Small intestine (tissue), 7 donors: ENCODE results near the gene MAN2A2. TPM values are rescaled to one million over a fixed set of nuclear protein-coding genes. Genes with fewer than 3 reads are reported as not detected.

ENCODE experiments used
- DNase-seq, 2 donors: peaks; one replicate each; pipeline versions ENCODE4 v3.0.0 to v3.0.0-alpha.2; 2013
- FAIRE-seq: peaks from 2 replicates; lab custom pipeline; 2012; peaks lifted over from hg19 to GRCh38; lab: Jason Lieb, UNC
- H3K27ac ChIP-seq, 3 donors: one replicate each; pipeline ENCODE4 v1.5.1; 2013; ENCODE audit warnings: low read length in 2 of 3, mild to moderate bottlenecking in 2 of 3, control low read depth in 1 of 3, inconsistent platforms in 1 of 3, low read depth in 1 of 3, moderate library complexity in 1 of 3
- H3K27me3 ChIP-seq, 3 donors: one replicate each; pipeline ENCODE4 v1.6.1; 2013; ENCODE audit warnings: low read length in 3 of 3, inconsistent platforms in 1 of 3; ENCODE audit not compliant: control insufficient read depth in 3 of 3, insufficient read depth in 3 of 3
- H3K36me3 ChIP-seq, 3 donors: one replicate each; pipeline ENCODE4 v1.6.1; 2013; ENCODE audit warnings: low read length in 3 of 3, inconsistent platforms in 1 of 3, low read depth in 1 of 3, mild to moderate bottlenecking in 1 of 3, moderate library complexity in 1 of 3; ENCODE audit not compliant: control insufficient read depth in 3 of 3, insufficient read depth in 2 of 3
- H3K4me1 ChIP-seq, 3 donors: one replicate each; pipeline ENCODE4 v1.6.1; 2013; ENCODE audit warnings: low read length in 2 of 3, inconsistent platforms in 1 of 3, low read depth in 1 of 3, mild to moderate bottlenecking in 1 of 3, moderate library complexity in 1 of 3; ENCODE audit not compliant: control insufficient read depth in 3 of 3, insufficient read depth in 2 of 3
- H3K4me3 ChIP-seq, 3 donors: one replicate each; pipeline ENCODE4 v1.5.1; 2013; ENCODE audit warnings: low read length in 3 of 3, control low read depth in 1 of 3, inconsistent platforms in 1 of 3, low read depth in 1 of 3, mild to moderate bottlenecking in 1 of 3, moderate library complexity in 1 of 3
- H3K9me3 ChIP-seq, 2 donors: one replicate each; pipeline ENCODE4 v1.6.1; 2013; ENCODE audit warnings: low read depth in 1 of 2, low read length in 1 of 2; ENCODE audit not compliant: control insufficient read depth in 2 of 2, insufficient read depth in 1 of 2
- WGBS, 3 donors: extraction: QIAGEN DNeasy Blood & Tissue Kit; methylation state at CpG; one replicate each; pipeline ENCODE4 v1.1.7; 2013; 5-methylcytosine and 5-hydroxymethylcytosine counted together
- polyA plus RNA-seq, 4 donors: library from polyadenylated mRNA; stranded (reverse) in 3 of 4; unstranded in 1 of 4; fragments of 200-250 nt in 3 of 4; fragments of 120-200 nt in 1 of 4; gene quantifications; one replicate each; pipeline versions ENCODE4 v1.2.1 to v1.2.3, GENCODE V29; 2013
- donor health status: healthy with polysubstance abuse.
- donor health status: control.
- donor health status: control.
- donor health status: Bipolar disorder and iron deficiency.
- donor health status: healthy.

Gene MAN2A2
- polyA plus RNA-seq, 4 donors: 15.1 to 35.1 (median 22.7) TPM

- no peak overlapping the region for H3K27ac ChIP-seq
- FAIRE-seq (no peak), DNase-seq (peak in 1 of 2 donors; percentile 17)
- H3K9me3 ChIP-seq: no peaks in the 10 kb centered on the region
- H3K4me3 ChIP-seq: peak overlapping the region in 2 of 3 donors; percentile 56 to 69
- H3K36me3 ChIP-seq: peaks cover 0 to 47% (median 3%) of the 10 kb centered on the region in 3 donors
- peaks cover 3 to 13% (median 3%) of the 10 kb centered on the region in 3 donors for H3K4me1 ChIP-seq
- WGBS, 3 donors: 68 to 83% (median 70%) methylated on average over 6 of the region's 6 CpGs
- no peaks in the 10 kb centered on the region for H3K27me3 ChIP-seq
Observed at GRCh38 chr15:90957791-90958190, 54.7 kb downstream of the MAN2A2 start.

GRCh38 chr15:90959028-90959595 is 56.0 kb downstream of the MAN2A2 start:
- DNase-seq (no peak), FAIRE-seq (no peak)
- peaks cover 0 to 37% (median 0%) of the 10 kb centered on the region in 3 donors for H3K36me3 ChIP-seq
- H3K27ac ChIP-seq: no peak overlapping the region
- no peaks in the 10 kb centered on the region for H3K27me3 ChIP-seq
- no peak overlapping the region for H3K4me3 ChIP-seq
- 84 to 85% (median 85%) methylated on average over 8 of the region's 8 CpGs for WGBS, 3 donors
- no peaks in the 10 kb centered on the region for H3K9me3 ChIP-seq
- H3K4me1 ChIP-seq: peaks cover 3 to 13% (median 3%) of the 10 kb centered on the region in 3 donors

- DNase-seq: no peak
- H3K36me3 ChIP-seq: peaks cover 0 to 41% (median 2%) of the 10 kb centered on the region in 3 donors
- peaks cover 3 to 13% (median 3%) of the 10 kb centered on the region in 3 donors for H3K4me1 ChIP-seq
- FAIRE-seq: no peak
- H3K9me3 ChIP-seq: no peaks in the 10 kb centered on the region
- WGBS, 3 donors: 85 to 97% (median 88%) methylated on average over 5 of the region's 5 CpGs
- H3K27me3 ChIP-seq: no peaks in the 10 kb centered on the region
- H3K4me3 ChIP-seq: no peak overlapping the region
- no peak overlapping the region for H3K27ac ChIP-seq
Observed at GRCh38 chr15:90959894-90960293, 56.8 kb downstream of the MAN2A2 start.

- H3K4me1 ChIP-seq: peaks cover 2 to 9% (median 3%) of the 10 kb centered on the region in 3 donors
- H3K27ac ChIP-seq: no peak overlapping the region
- 89 to 92% (median 89%) methylated on average over 20 of the region's 20 CpGs for WGBS, 3 donors
Observed at GRCh38 chr15:90960298-90961091, 57.4 kb downstream of the MAN2A2 start.

GRCh38 chr15:90962021-90962420 is 58.9 kb downstream of the MAN2A2 start:
- FAIRE-seq (no peak), DNase-seq (no peak)
- Histone ChIP-seq H3K27me3 (no peaks in the 10 kb centered on the region), H3K36me3 (peaks cover 1 to 48% (median 3%) of the 10 kb centered on the region in 3 donors), H3K27ac (no peak overlapping the region), H3K4me1 (peaks cover 0 to 3% (median 0%) of the 10 kb centered on the region in 3 donors), H3K4me3 (no peak overlapping the region), H3K9me3 (no peaks in the 10 kb centered on the region)
- 78 to 86% (median 80%) methylated on average over 4 of the region's 4 CpGs for WGBS, 3 donors

More at GRCh38 chr15:90960298-90961091, 57.4 kb downstream of the MAN2A2 start:
- FAIRE-seq (no peak), DNase-seq (no peak)
- Histone ChIP-seq H3K36me3 (peaks cover 0 to 41% (median 3%) of the 10 kb centered on the region in 3 donors), H3K4me3 (no peak overlapping the region), H3K9me3 (no peaks in the 10 kb centered on the region), H3K27me3 (no peaks in the 10 kb centered on the region)

- H3K36me3 ChIP-seq: peaks cover 2 to 41% (median 7%) of the 10 kb centered on the region in 3 donors
- no peak for FAIRE-seq
- H3K4me3 ChIP-seq: no peak overlapping the region
- H3K27ac ChIP-seq: no peak overlapping the region
- WGBS, 3 donors: 92 to 95% (median 94%) methylated on average over 9 of the region's 9 CpGs
- H3K27me3 ChIP-seq: no peaks in the 10 kb centered on the region
- no peaks in the 10 kb centered on the region for H3K4me1 ChIP-seq
- DNase-seq: no peak
- H3K9me3 ChIP-seq: no peaks in the 10 kb centered on the region
Observed at GRCh38 chr15:90966262-90966661, 63.2 kb downstream of the MAN2A2 start.

GRCh38 chr15:90967206-90967605 is 64.1 kb downstream of the MAN2A2 start:
- Histone ChIP-seq H3K4me1 (no peaks in the 10 kb centered on the region), H3K4me3 (no peak overlapping the region), H3K27ac (no peak overlapping the region), H3K9me3 (no peaks in the 10 kb centered on the region), H3K27me3 (no peaks in the 10 kb centered on the region), H3K36me3 (peaks cover 2 to 37% (median 7%) of the 10 kb centered on the region in 3 donors)
- FAIRE-seq: no peak
- 86 to 96% (median 96%) methylated on average over 5 of the region's 5 CpGs for WGBS, 3 donors
- DNase-seq: no peak

GRCh38 chr15:90968434-90968833 is 65.3 kb downstream of the MAN2A2 start:
- Histone ChIP-seq H3K27me3 (no peaks in the 10 kb centered on the region), H3K36me3 (peaks cover 2 to 38% (median 7%) of the 10 kb centered on the region in 3 donors), H3K9me3 (no peaks in the 10 kb centered on the region), H3K4me1 (no peaks in the 10 kb centered on the region), H3K4me3 (no peak overlapping the region), H3K27ac (no peak overlapping the region)
- no peak for DNase-seq
- WGBS, 3 donors: 88 to 98% (median 94%) methylated on average over 1 of the region's 1 CpG
- FAIRE-seq: no peak
